ENCODE data around the gene NBAS. TPM values are rescaled to one million over a fixed set of nuclear protein-coding genes. Genes with fewer than 3 reads are reported as not detected.

Gene NBAS
- total and polyA plus RNA-seq, 9 of the 15 experiments (the other 6 are each of a cell fraction or from before 2014, with no cell fraction given), result 15.3 to 94.4 (median 69.9) TPM

- Histone ChIP-seq H3K27me3 (ENCODE audit: control insufficient read depth in 2 of 2, insufficient read depth in 2 of 2, low read length in 2 of 2) (no peaks in the 10 kb centered on the region), H4K20me1 (replicated peaks; ENCODE audit: control insufficient read depth, insufficient read depth, low read length) (no peaks in the 10 kb centered on the region), H3K27ac (ENCODE audit: extremely low read depth, low read depth, low read length) (no peak overlapping the region), H3K9me1 (ENCODE audit: control insufficient read depth, insufficient read depth, low read length) (no peaks in the 10 kb centered on the region), H3K4me2 (ENCODE audit: insufficient read depth, low read length) (peak overlapping the region; percentile 34; the same call in 1 of the 2 replicates), H3K9me3 (replicated peaks; ENCODE audit: control insufficient read depth, insufficient read depth, low read depth, low read length) (peaks cover 2% of the 10 kb centered on the region; the same call in 1 of the 2 replicates), H3K79me2 (ENCODE audit: control insufficient read depth, insufficient read depth, low read length) (peaks cover 64% of the 10 kb centered on the region), H3K4me1 (replicated peaks in 1 of 2; ENCODE audit: control insufficient read depth in 2 of 2, insufficient read depth in 2 of 2, low read length in 2 of 2) (peaks cover 0 to 7% of the 10 kb centered on the region in 2 experiments; a peak in 2 of 5 replicates), H3K4me3 (no peak overlapping the region), H3K36me3 (ENCODE audit: control insufficient read depth, insufficient read depth, low read length) (peaks cover 76% of the 10 kb centered on the region), H3K9ac (ENCODE audit: insufficient read depth in 1 of 2, low read depth in 2 of 2, low read length in 2 of 2) (no peak overlapping the region; a peak in 2 of 4 replicates), H2AFZ (ENCODE audit: low read depth, low read length) (peak overlapping the region; percentile 59; the same call in 1 of the 2 replicates)
- in situ Hi-C loops (cut with MboI), result no loop called here
- peak; percentile 60 for FAIRE-seq
- CTCF ChIA-PET (ENCODE audit: low intra/inter-chr PET ratio), result interaction anchor here (0.6 kb wide), 1 partner anchor 79 kb away, joined by 3 read pairs; no protein-coding TSS in a partner anchor
- intact Hi-C loops (cut with micrococcal nuclease), result loop anchor here (1.0 kb wide), 1 partner anchor 31 kb away; no protein-coding TSS in a partner anchor
- no TSS peak for BruUV-seq (replicated peaks)
- WGBS (ENCODE audit: insufficient coverage, low coverage, missing lambda C conversion rate), result 42% methylated on average over 11 of the region's 11 CpGs
- POLR2A ChIA-PET, result interaction anchor here (0.6 to 2.6 kb wide), 7 partner anchors 8 to 67 kb away, joined by 3 to 14 read pairs (median 3); partner anchors contain the start of gene NBAS
- peak; percentile 75 for ATAC-seq
- peak in 1 of 4 experiments; percentile 52 for DNase-seq (ENCODE audit: extremely low read depth in 1 of 4, low spot score in 3 of 4)
- TF ChIP-seq CC2D1A (IDR thresholded peaks at IDR 0.05) (0 out of 2 replicates have a peak, but pooled peaks have one; percentile 51), RAD21 (CRISPR knock-in tag; conservative IDR thresholded peaks at IDR 0.05 in 1 of 2, IDR thresholded peaks at IDR 0.05 in 1 of 2) (peak; percentile 26 to 55; a peak in 3 of 4 replicates), HDGF (IDR thresholded peaks at IDR 0.05) (no peak), PRMT5 (CRISPR knock-in tag; IDR thresholded peaks at IDR 0.05) (no peak), ETV1 (tag; conservative IDR thresholded peaks at IDR 0.05; ENCODE audit: low read depth) (no peak), ZNF592 (IDR thresholded peaks at IDR 0.05) (peak; percentile 71), CTCF (IDR thresholded peaks at IDR 0.05 in 2 of 3, conservative IDR thresholded peaks at IDR 0.05 in 1 of 3; ENCODE audit: insufficient read depth in 2 of 3, low read depth in 1 of 3, low read length in 3 of 3) (peak; percentile 40 to 69 (median 46); a peak in 5 of 6 replicates), STAT5B (CRISPR knock-in tag; IDR thresholded peaks at IDR 0.05) (no peak), SAP30 (IDR thresholded peaks at IDR 0.05; ENCODE audit: borderline replicate concordance, insufficient read depth, low read depth, low read length, poor library complexity, severe bottlenecking) (no peak), NR3C1 (CRISPR knock-in tag; IDR thresholded peaks at IDR 0.05) (no peak), CCNT2 (IDR thresholded peaks at IDR 0.05; ENCODE audit: borderline replicate concordance, extremely low read depth, insufficient read length, low read depth, low read length) (no peak), EP400 (IDR thresholded peaks at IDR 0.05) (peak; percentile 8; the same call in 1 of the 2 replicates), ZNF436 (CRISPR knock-in tag; IDR thresholded peaks at IDR 0.05) (no peak), RNF2 (IDR thresholded peaks at IDR 0.05) (no peak), ETV5 (CRISPR knock-in tag; IDR thresholded peaks at IDR 0.05; ENCODE audit: low read depth) (no peak)
Measured at GRCh38 chr2:15546297-15547098, 14.6 kb downstream of the NBAS start.

Measured in K562 (cell line).